Measurements from ENCODE around the gene HOXA11.

The HOXA11 gene

GRCh38 chr7:27133409-27134231, 51.4 kb downstream of the HOXA11 start:
- no peak for DNase-seq (ENCODE audit: low spot score)

DNA sequence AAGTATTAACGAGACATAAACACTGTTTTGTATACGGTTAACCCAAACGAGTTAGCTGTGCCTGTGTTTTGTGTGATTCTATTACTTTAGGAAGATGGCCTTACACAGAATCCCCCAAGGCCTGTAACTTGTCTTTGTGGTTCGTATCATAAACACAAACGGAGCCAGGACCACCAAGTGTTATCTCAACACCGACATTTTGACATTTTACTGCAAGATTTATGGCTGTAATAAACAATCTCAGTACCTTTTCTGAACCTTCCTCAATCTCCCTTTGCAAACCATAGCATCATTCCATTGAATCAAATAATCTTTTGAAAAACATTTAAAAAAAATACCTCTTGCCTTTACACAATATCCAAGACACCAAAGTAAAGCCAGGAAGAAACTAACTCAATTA, 52.1 kb downstream of the HOXA11 start:
- DNase-seq (ENCODE audit: low spot score), result no peak

GRCh38 chr7:27132214-27132613, 52.8 kb downstream of the HOXA11 start:
- DNase-seq (ENCODE audit: low spot score), result no peak

GRCh38 chr7:27131390-27131819, 53.6 kb downstream of the HOXA11 start:
- DNase-seq (ENCODE audit: low spot score), result no peak
